Psoas muscle (tissue), 8 donors: ENCODE results near the gene FAM120AOS. TPM values are rescaled to one million over a fixed set of nuclear protein-coding genes. Genes with fewer than 3 reads are reported as not detected.

Experiments
- ATAC-seq, 4 donors: fragments of 200-7000 bp; cut with Tn5 transposase; one replicate each; pipeline ENCODE4 v1.9.1; 2020; ENCODE audit warnings: moderate library complexity in 3 of 4, mild to moderate bottlenecking in 2 of 4
- DNase-seq, 2 donors: peaks; one replicate each; pipeline ENCODE4 v3.0.0-alpha.2; 2020
- H3K27ac ChIP-seq: fragments of 200-600 bp; one replicate; pipeline ENCODE4 v1.8.0; 2022
- H3K27me3 ChIP-seq, 3 donors: fragments of 200-600 bp in 1 of 3; one replicate each; pipeline versions ENCODE4 v1.6.1 to v1.8.0; 2013 to 2022; ENCODE audit warnings: low read length in 2 of 3, mild to moderate bottlenecking in 2 of 3, moderate library complexity in 1 of 3; ENCODE audit not compliant: insufficient read depth in 3 of 3
- H3K36me3 ChIP-seq, 2 donors: fragments of 200-600 bp in 1 of 2; one replicate each; pipeline versions ENCODE4 v1.6.1 to v1.8.0; 2013 to 2022; ENCODE audit warnings: low read depth in 1 of 2, mild to moderate bottlenecking in 1 of 2, moderate library complexity in 1 of 2; ENCODE audit not compliant: insufficient read depth in 1 of 2
- H3K4me1 ChIP-seq: fragments of 200-600 bp; one replicate; pipeline ENCODE4 v1.8.0; 2022
- H3K4me3 ChIP-seq: fragments of 200-600 bp; one replicate; pipeline ENCODE4 v1.8.0; 2022; ENCODE audit warnings: mild to moderate bottlenecking
- H3K9me3 ChIP-seq: fragments of 200-600 bp; one replicate; pipeline ENCODE4 v1.8.0; 2022
- CTCF ChIP-seq: fragments of 200-600 bp; IDR thresholded peaks from one replicate; pipeline ENCODE4 v1.8.0; 2022; ENCODE audit warnings: antibody characterized with exemption
- WGBS, 3 donors: extraction: QIAGEN DNeasy Blood & Tissue Kit; methylation state at CpG; one replicate each; pipeline versions ENCODE4 v1.1.6 to v1.1.7; 2013; 5-methylcytosine and 5-hydroxymethylcytosine counted together
- intact Hi-C, 2 donors: fragments of 100-400 bp; cut with DNase I; formaldehyde crosslinking; loops; one replicate each; pipeline versions ENCODE4 v1.11.0 to v1.14.2; 2022
- polyA plus RNA-seq, 3 donors: library from polyadenylated mRNA; stranded (reverse); fragments of 200-250 nt; gene quantifications; one replicate each; pipeline ENCODE4 v1.2.3, GENCODE V29; 2013
- total RNA-seq, 4 donors: library from RNA; stranded (reverse); fragmentation: NEBNext Ultra II Directional in 2 of 4; extraction: Animal tissue kit (Norgen Biotek cat#: 25700) in 2 of 4; gene quantifications; one replicate each; pipeline versions ENCODE4 v1.2.1 to v1.2.4, GENCODE V29; 2021 to 2023
- donor health status: healthy with polysubstance abuse.
- donor health status: DM: no; HTN: no; CAD: no; lungs with moderate emphysema.
- donor health status: Bipolar disorder and iron deficiency.
- donor health status: healthy.
- donor health status: DM: yes; HTN: yes; CAD: no.
- donor health status: DM: no; HTN: no; CAD: no.
- donor health status: DM: no; HTN: no; CAD: no.
- donor health status: DM: yes; HTN: yes; CAD: no.

The FAM120AOS gene
- total and polyA plus RNA-seq, 7 donors: 21.4 to 39.4 (median 29.0) TPM

DNA sequence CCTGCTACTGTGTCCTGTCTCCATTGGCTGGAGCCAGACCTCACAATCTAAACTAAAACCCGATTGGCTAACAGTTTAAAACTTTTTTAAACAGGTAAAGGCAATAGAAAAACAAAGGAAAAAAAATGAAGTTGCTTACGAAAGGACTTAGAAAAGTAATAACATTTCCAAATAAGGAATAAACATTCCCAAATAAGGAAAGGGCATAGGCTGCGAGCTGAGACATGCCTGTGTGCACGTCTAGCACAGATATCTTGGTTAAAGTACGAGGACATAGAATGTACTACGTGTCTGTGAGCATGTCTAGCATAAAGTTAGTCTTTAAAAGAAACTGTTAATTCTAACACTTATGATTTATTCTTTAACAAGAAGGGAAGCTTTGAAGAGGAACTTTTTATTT is 17.2 kb downstream of the FAM120AOS start:
- DNase-seq: no peak
- WGBS, 3 donors: 82 to 96% (median 90%) methylated on average over 6 of the region's 6 CpGs

GRCh38 chr9:93435386-93435785 is 18.0 kb downstream of the FAM120AOS start:
- H3K27ac ChIP-seq: no peak overlapping the region
- no peaks in the 10 kb centered on the region for H3K4me1 ChIP-seq
- ATAC-seq: no peak
- no peaks in the 10 kb centered on the region for H3K36me3 ChIP-seq
- 85 to 91% (median 90%) methylated on average over 8 of the region's 8 CpGs for WGBS, 3 donors
- TF ChIP-seq CTCF: no peak
- H3K9me3 ChIP-seq: no peaks in the 10 kb centered on the region
- H3K27me3 ChIP-seq: no peaks in the 10 kb centered on the region
- no peak overlapping the region for H3K4me3 ChIP-seq
- intact Hi-C loops: no loop called here
- no peak for DNase-seq

More for the DNA sequence above, 17.2 kb downstream of the FAM120AOS start:
- no peak for ATAC-seq
- H3K27ac ChIP-seq: no peak overlapping the region
- intact Hi-C loops: no loop called here
- no peaks in the 10 kb centered on the region for H3K27me3 ChIP-seq
- H3K4me3 ChIP-seq: no peak overlapping the region
- no peaks in the 10 kb centered on the region for H3K4me1 ChIP-seq
- H3K9me3 ChIP-seq: no peaks in the 10 kb centered on the region
- TF ChIP-seq CTCF: no peak
- peaks cover 0 to 4% of the 10 kb centered on the region in 2 donors for H3K36me3 ChIP-seq

- H3K36me3 ChIP-seq: no peaks in the 10 kb centered on the region
- no peaks in the 10 kb centered on the region for H3K27me3 ChIP-seq
- DNase-seq (no peak), ATAC-seq (no peak)
- no peaks in the 10 kb centered on the region for H3K4me1 ChIP-seq
- H3K9me3 ChIP-seq: no peaks in the 10 kb centered on the region
- WGBS, 3 donors: 94 to 97% (median 97%) methylated on average over 3 of the region's 3 CpGs
- no peak for TF ChIP-seq CTCF
- no peak overlapping the region for H3K4me3 ChIP-seq
- intact Hi-C loops: no loop called here
- no peak overlapping the region for H3K27ac ChIP-seq
These were observed 19.3 kb downstream of the FAM120AOS start for GRCh38 chr9:93434056-93434455.

DNA sequence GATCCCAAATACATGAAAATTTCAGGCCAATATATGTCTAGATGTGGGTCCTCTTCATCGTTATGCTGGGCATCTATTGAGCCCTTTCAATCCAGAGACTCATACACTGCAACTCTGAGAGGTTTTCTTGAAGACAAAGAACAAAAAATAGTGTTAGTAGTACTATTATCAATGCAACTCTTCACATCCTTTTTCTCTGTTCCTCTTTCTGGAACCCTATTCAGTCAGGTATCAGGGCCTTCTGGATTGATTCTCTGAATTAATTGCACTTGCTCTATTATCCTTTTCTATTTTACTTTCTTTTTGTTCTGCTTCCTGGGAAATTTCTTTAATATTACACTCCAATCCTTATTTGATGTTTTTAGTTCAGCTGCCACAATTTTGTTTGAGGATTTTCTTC is 20.4 kb downstream of the FAM120AOS start:
- Histone ChIP-seq H3K4me3 (no peak overlapping the region), H3K36me3 (no peaks in the 10 kb centered on the region), H3K9me3 (no peaks in the 10 kb centered on the region), H3K27ac (no peak overlapping the region), H3K4me1 (no peaks in the 10 kb centered on the region), H3K27me3 (no peaks in the 10 kb centered on the region)
- DNase-seq: no peak
- no peak for TF ChIP-seq CTCF
- intact Hi-C loops: no loop called here
- 91 to 98% (median 91%) methylated on average over 1 of the region's 1 CpG for WGBS, 3 donors
- no peak for ATAC-seq

DNA sequence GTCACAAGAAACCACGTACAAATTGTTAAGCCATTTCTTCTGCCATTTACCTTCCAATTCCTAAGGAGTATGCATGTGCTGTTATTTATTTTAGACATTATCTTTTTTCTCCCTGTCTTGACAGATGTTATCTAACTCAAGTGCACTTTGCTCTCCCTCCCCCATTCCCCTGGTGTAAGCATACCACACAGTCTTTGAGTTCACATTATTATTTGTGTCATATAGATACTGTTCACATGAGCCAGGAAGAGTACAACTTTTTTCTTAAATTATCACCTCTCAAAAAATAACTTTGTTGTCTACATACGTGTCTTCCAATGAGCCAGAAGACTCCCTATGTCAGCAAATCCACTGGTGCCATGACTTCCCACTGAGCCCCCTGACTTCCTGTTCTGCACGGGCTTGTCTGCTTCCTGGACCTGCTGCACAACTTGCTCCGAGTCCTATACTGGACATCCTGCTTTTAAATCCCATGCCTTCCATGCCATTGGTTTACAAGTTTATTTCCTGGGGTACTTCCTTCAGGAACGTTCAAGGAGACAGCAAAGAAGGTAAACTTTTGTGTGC is 21.8 kb downstream of the FAM120AOS start:
- ATAC-seq (no peak), DNase-seq (no peak)
- no peaks in the 10 kb centered on the region for H3K9me3 ChIP-seq
- no peak for TF ChIP-seq CTCF
- intact Hi-C loops: no loop called here
- H3K4me1 ChIP-seq: no peaks in the 10 kb centered on the region
- H3K27ac ChIP-seq: no peak overlapping the region
- 47 to 55% (median 50%) methylated on average over 5 of the region's 5 CpGs for WGBS, 3 donors
- H3K36me3 ChIP-seq: no peaks in the 10 kb centered on the region
- H3K27me3 ChIP-seq: no peaks in the 10 kb centered on the region
- no peak overlapping the region for H3K4me3 ChIP-seq
